Hepatocyte (in vitro differentiated cells): ENCODE measurements around the gene MAP2.

ENCODE experiments used
- CTCF ChIP-seq: fragments of 200-600 bp; sonication (generic); IDR thresholded peaks from 2 replicates; pipeline ENCODE4 v1.5.1; 2016; ENCODE audit warnings: antibody characterized with exemption, mild to moderate bottlenecking; ENCODE audit not compliant: poor library complexity
- EZH2 ChIP-seq: fragments of 200-600 bp; sonication (generic); IDR thresholded peaks from 2 replicates; pipeline ENCODE4 v1.6.1; 2016; ENCODE audit warnings: antibody characterized with exemption, mild to moderate bottlenecking, borderline replicate concordance
- EZH2phosphoT487 ChIP-seq: fragments of 200-600 bp; sonication (generic); IDR thresholded peaks from one replicate; pipeline ENCODE4 v1.6.1; 2018; ENCODE audit warnings: antibody characterized with exemption, mild to moderate bottlenecking, low read depth, moderate library complexity; ENCODE audit not compliant: unreplicated experiment, severe bottlenecking

- TF ChIP-seq EZH2: no peak
- no peak for TF ChIP-seq CTCF
- no peak for TF ChIP-seq EZH2phosphoT487
Observed at GRCh38 chr2:209441541-209441940, 17.7 kb downstream of the MAP2 start.
